ENCODE measurements around the gene MBNL2.

DNA sequence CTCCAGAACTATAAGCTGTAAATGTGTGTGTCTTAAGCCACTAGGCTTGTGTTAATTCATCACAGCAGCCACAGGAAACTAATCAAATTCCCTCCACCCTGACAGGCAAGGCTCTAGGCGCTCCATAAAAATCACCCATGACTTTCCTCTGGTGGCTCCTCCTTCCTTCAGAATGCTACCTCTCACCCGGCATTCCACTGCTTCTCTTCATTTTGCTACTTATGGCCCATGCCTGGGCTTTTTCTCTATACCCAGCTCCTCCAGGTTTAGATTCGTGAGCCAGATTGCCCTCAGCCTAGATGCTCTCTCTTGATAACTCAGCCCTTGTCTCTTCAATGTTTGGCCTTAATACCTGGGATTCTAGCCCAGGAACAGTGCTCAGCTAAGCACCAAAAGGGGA is 36.4 kb upstream of the MBNL2 start:
- no peak for TF ChIP-seq EZH2phosphoT487 (conservative IDR thresholded peaks at IDR 0.05; ENCODE audit: low read length)
- TF ChIP-seq, protein P1, sequence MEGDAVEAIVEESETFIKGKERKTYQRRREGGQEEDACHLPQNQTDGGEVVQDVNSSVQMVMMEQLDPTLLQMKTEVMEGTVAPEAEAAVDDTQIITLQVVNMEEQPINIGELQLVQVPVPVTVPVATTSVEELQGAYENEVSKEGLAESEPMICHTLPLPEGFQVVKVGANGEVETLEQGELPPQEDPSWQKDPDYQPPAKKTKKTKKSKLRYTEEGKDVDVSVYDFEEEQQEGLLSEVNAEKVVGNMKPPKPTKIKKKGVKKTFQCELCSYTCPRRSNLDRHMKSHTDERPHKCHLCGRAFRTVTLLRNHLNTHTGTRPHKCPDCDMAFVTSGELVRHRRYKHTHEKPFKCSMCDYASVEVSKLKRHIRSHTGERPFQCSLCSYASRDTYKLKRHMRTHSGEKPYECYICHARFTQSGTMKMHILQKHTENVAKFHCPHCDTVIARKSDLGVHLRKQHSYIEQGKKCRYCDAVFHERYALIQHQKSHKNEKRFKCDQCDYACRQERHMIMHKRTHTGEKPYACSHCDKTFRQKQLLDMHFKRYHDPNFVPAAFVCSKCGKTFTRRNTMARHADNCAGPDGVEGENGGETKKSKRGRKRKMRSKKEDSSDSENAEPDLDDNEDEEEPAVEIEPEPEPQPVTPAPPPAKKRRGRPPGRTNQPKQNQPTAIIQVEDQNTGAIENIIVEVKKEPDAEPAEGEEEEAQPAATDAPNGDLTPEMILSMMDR (IDR thresholded peaks at IDR 0.05; ENCODE audit: insufficient read depth, low read length, poor library complexity, severe bottlenecking): no peak
